DND-41 (cell line): ENCODE data around the gene FDX1.

ENCODE experiments used
- CTCF ChIP-seq: IDR thresholded peaks from 2 replicates; pipeline ENCODE4 v1.5.1; 2012; ENCODE audit warnings: borderline replicate concordance, low read length, moderate library complexity, mild to moderate bottlenecking; ENCODE audit not compliant: poor library complexity, severe bottlenecking; ENCODE audit errors: extremely low read depth
- EZH2 ChIP-seq: IDR thresholded peaks from 3 replicates; pipeline ENCODE4 v1.6.1; 2012; ENCODE audit warnings: borderline replicate concordance, low read depth, mild to moderate bottlenecking, moderate library complexity, low read length, inconsistent platforms; ENCODE audit not compliant: severe bottlenecking

GRCh38 chr11:110486156-110486555 is 56.4 kb downstream of the FDX1 start:
- TF ChIP-seq EZH2 = no peak
- TF ChIP-seq CTCF = no peak
